DMS114 treated with DMSO at 0.1 percent for 48 hours (cell line): ENCODE measurements around the gene PIK3CG.
"Not testable (repeated sequence)": the region's sequence is repeated elsewhere in the genome, so short reads cannot be mapped to it uniquely, and the experiment has no call there.

Source experiments
- DNase-seq: peaks from one replicate; lab custom pipeline; 2025; ENCODE audit not compliant: unreplicated experiment; lab: John Stamatoyannopoulos, UW

Gene PIK3CG

GRCh38 chr7:106936236-106936635 lies 71.2 kb downstream of the PIK3CG start:
- DNase-seq: no peak

- DNase-seq: not testable (repeated sequence)
Measured at GRCh38 chr7:106938122-106938521, 73.0 kb downstream of the PIK3CG start.

- no peak for DNase-seq
Measured at GRCh38 chr7:106938803-106939202, 73.7 kb downstream of the PIK3CG start.

GRCh38 chr7:106944035-106944665 lies 79.1 kb downstream of the PIK3CG start:
- DNase-seq: no peak

DNA sequence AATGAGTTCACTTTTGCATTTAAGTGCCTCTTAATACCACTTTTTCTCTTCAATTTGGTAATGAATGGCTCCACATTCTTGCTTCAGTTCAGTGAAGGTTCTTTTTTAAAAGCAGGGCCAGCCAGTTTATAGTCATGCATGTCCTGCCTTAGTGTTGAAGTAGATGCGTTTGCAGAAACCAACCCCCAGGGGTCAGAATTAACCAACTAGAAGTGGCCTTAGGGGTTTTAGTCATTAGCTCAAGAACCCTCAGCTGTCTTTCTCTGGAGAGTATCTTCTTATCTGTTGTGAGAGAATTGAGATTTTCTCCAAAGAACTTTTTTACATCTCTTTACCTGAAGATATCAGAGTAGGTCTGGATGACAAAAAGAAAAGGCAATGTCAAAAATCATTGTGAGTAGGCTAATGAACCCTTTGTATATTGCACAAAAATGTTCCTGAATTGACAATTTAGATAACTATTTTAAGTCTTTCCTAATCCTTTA lies 82.2 kb downstream of the PIK3CG start:
- DNase-seq: peak; percentile 68

GRCh38 chr7:106952001-106952657 lies 87.0 kb downstream of the PIK3CG start:
- no peak for DNase-seq

DNA sequence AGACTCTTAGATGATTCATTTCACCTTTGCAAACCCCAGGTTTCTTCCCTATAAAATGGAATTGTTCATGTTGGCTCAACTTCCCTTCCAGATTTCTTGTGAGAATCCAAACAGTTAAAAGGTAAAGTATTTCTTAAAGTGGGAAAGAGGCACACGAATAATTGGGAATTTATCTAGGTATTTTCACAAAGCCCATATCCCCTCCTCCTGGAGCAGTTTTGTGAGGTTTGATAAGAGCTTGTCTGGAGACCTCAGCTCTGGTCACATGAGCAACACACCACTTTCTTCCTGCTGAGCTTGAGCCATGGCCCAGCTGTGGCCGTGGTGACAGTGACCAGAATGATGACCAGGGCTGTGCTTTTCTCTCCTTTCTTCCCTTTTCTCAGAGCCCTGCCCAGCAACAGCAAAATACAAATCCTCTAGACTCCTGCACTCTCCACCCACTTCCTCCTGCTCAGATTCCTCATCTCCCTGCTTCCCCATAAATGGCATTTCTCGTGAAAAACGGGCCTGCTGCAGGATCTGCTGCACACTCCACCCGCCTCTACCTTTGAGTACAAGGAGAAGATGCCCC lies 87.7 kb downstream of the PIK3CG start:
- no peak for DNase-seq

GRCh38 chr7:106954840-106955239 lies 89.8 kb downstream of the PIK3CG start:
- DNase-seq: no peak

GRCh38 chr7:106955857-106956256 lies 90.8 kb downstream of the PIK3CG start:
- DNase-seq: not testable (repeated sequence)
